ENCODE data around the gene ALDH3B1. TPM values are rescaled to one million over a fixed set of nuclear protein-coding genes. Genes with fewer than 3 reads are reported as not detected.

ALDH3B1 gene
- polyA plus RNA-seq, 3 donors, result 79.8 to 89.1 (median 86.7) TPM

GRCh38 chr11:68032997-68033707, 23.0 kb downstream of the ALDH3B1 start:
- H3K27me3 ChIP-seq (ENCODE audit: control insufficient read depth in 2 of 2, insufficient read depth in 2 of 2, low read length in 2 of 2), result no peaks in the 10 kb centered on the region
- H3K27ac Mint-ChIP-seq, result peak overlapping the region in 3 of 7 donors; percentile 46 to 54 (median 52)
- H3K4me1 ChIP-seq (ENCODE audit: control insufficient read depth in 1 of 2, insufficient read depth in 2 of 2, low read length in 2 of 2), result peaks cover 49 to 58% of the 10 kb centered on the region in 2 donors
- DNase-seq, result no peak
- H3K36me3 ChIP-seq (replicated peaks in 1 of 2; ENCODE audit: control insufficient read depth in 1 of 2, insufficient read depth in 2 of 2, low read length in 2 of 2), result peaks cover 14 to 20% of the 10 kb centered on the region in 2 donors
- H4K20me1 ChIP-seq (ENCODE audit: insufficient read depth, low read length), result no peaks in the 10 kb centered on the region
- H3K4me3 Mint-ChIP-seq, result no peak overlapping the region
- WGBS (ENCODE audit: insufficient coverage), result 98% methylated on average over 26 of the region's 29 CpGs
- no peaks in the 10 kb centered on the region for H3K9me3 Mint-ChIP-seq
- intact Hi-C loops (cut with micrococcal nuclease), result no loop called here
- no peak overlapping the region for H3K4me2 ChIP-seq (replicated peaks; ENCODE audit: extremely low read depth, low read length, poor library complexity, severe bottlenecking)
- H2AFZ ChIP-seq (ENCODE audit: insufficient read depth, low read depth, low read length, poor library complexity, severe bottlenecking), result no peak overlapping the region
- H3K36me3 Mint-ChIP-seq, result peaks cover 14 to 27% of the 10 kb centered on the region in 2 donors
- H3K4me1 Mint-ChIP-seq, result peaks cover 54% of the 10 kb centered on the region
- peaks cover 40% of the 10 kb centered on the region for H3K79me2 ChIP-seq (ENCODE audit: insufficient read depth, low read length)
- no peaks in the 10 kb centered on the region for H3K9me3 ChIP-seq (replicated peaks in 1 of 2; ENCODE audit: control insufficient read depth in 1 of 2, insufficient read depth in 1 of 2, low read length in 2 of 2)
- H3K27ac ChIP-seq (ENCODE audit: low read depth in 1 of 2, low read length in 2 of 2), result peak overlapping the region in 1 of 2 donors; percentile 32
- peaks cover 0 to 3% (median 1%) of the 10 kb centered on the region in 3 donors for H3K27me3 Mint-ChIP-seq (ENCODE audit: low read depth in 3 of 3)
- no peak for TF ChIP-seq CTCF (IDR thresholded peaks at IDR 0.05)
- no peak overlapping the region for H3K4me3 ChIP-seq (replicated peaks in 1 of 3; ENCODE audit: low read depth in 2 of 3, low read length in 3 of 3)
- H3K9ac ChIP-seq (ENCODE audit: insufficient read depth, low read length, poor library complexity, severe bottlenecking), result no peak overlapping the region

GRCh38 chr11:68033708-68034045, 23.6 kb downstream of the ALDH3B1 start:
- no peak overlapping the region for H3K4me2 ChIP-seq (replicated peaks; ENCODE audit: extremely low read depth, low read length, poor library complexity, severe bottlenecking)
- Mint-ChIP-seq H3K36me3 (peaks cover 11 to 25% of the 10 kb centered on the region in 2 donors), H3K4me1 (peaks cover 55% of the 10 kb centered on the region), H3K9me3 (no peaks in the 10 kb centered on the region), H3K27ac (peak overlapping the region in 3 of 7 donors; percentile 46 to 54 (median 52)), H3K27me3 (ENCODE audit: low read depth in 3 of 3) (peaks cover 0 to 3% (median 1%) of the 10 kb centered on the region in 3 donors), H3K4me3 (no peak overlapping the region)
- H3K27me3 ChIP-seq (ENCODE audit: control insufficient read depth in 2 of 2, insufficient read depth in 2 of 2, low read length in 2 of 2), result no peaks in the 10 kb centered on the region
- WGBS (ENCODE audit: insufficient coverage), result 98% methylated on average over 12 of the region's 12 CpGs
- H3K36me3 ChIP-seq (replicated peaks in 1 of 2; ENCODE audit: control insufficient read depth in 1 of 2, insufficient read depth in 2 of 2, low read length in 2 of 2), result peaks cover 13 to 19% of the 10 kb centered on the region in 2 donors
- H3K79me2 ChIP-seq (ENCODE audit: insufficient read depth, low read length), result peaks cover 45% of the 10 kb centered on the region
- no peaks in the 10 kb centered on the region for H4K20me1 ChIP-seq (ENCODE audit: insufficient read depth, low read length)
- intact Hi-C loops (cut with micrococcal nuclease), result no loop called here
- no peaks in the 10 kb centered on the region for H3K9me3 ChIP-seq (replicated peaks in 1 of 2; ENCODE audit: control insufficient read depth in 1 of 2, insufficient read depth in 1 of 2, low read length in 2 of 2)
- peak overlapping the region in 1 of 2 donors; percentile 32 for H3K27ac ChIP-seq (ENCODE audit: low read depth in 1 of 2, low read length in 2 of 2)
- no peak for DNase-seq
- H3K4me1 ChIP-seq (ENCODE audit: control insufficient read depth in 1 of 2, insufficient read depth in 2 of 2, low read length in 2 of 2), result peaks cover 54 to 63% of the 10 kb centered on the region in 2 donors
- TF ChIP-seq CTCF (IDR thresholded peaks at IDR 0.05), result no peak
- no peak overlapping the region for H2AFZ ChIP-seq (ENCODE audit: insufficient read depth, low read depth, low read length, poor library complexity, severe bottlenecking)
- H3K9ac ChIP-seq (ENCODE audit: insufficient read depth, low read length, poor library complexity, severe bottlenecking), result no peak overlapping the region
- no peak overlapping the region for H3K4me3 ChIP-seq (replicated peaks in 1 of 3; ENCODE audit: low read depth in 2 of 3, low read length in 3 of 3)

Measured in CD14-positive monocyte (primary cell).